Measurements from ENCODE around the gene CMYA5.

DNA sequence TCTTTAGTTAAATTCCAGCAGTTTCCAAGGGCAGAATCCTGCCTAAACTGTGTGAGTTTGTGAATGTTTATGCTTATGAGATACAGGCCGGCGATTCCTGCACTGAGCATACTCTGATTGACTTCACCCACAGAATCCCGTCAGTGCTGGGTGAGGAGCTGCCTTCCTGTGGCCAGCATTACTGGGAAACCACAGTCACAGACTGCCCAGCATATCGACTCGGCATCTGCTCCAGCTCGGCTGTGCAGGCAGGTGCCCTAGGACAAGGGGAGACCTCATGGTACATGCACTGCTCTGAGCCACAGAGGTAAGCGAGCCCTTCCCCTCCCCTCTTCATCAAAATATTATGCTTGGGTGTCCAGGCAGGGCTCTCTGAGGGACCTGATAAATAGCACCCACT is 103.7 kb downstream of the CMYA5 start:
- TF ChIP-seq, protein P1, sequence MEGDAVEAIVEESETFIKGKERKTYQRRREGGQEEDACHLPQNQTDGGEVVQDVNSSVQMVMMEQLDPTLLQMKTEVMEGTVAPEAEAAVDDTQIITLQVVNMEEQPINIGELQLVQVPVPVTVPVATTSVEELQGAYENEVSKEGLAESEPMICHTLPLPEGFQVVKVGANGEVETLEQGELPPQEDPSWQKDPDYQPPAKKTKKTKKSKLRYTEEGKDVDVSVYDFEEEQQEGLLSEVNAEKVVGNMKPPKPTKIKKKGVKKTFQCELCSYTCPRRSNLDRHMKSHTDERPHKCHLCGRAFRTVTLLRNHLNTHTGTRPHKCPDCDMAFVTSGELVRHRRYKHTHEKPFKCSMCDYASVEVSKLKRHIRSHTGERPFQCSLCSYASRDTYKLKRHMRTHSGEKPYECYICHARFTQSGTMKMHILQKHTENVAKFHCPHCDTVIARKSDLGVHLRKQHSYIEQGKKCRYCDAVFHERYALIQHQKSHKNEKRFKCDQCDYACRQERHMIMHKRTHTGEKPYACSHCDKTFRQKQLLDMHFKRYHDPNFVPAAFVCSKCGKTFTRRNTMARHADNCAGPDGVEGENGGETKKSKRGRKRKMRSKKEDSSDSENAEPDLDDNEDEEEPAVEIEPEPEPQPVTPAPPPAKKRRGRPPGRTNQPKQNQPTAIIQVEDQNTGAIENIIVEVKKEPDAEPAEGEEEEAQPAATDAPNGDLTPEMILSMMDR (IDR thresholded peaks at IDR 0.05; ENCODE audit: poor library complexity), result no peak
- no peak for TF ChIP-seq EZH2phosphoT487 (IDR thresholded peaks at IDR 0.05; ENCODE audit: low read depth, severe bottlenecking, unreplicated experiment)
